ENCODE results near the gene APBA2. TPM values are rescaled to one million over a fixed set of nuclear protein-coding genes. Genes with fewer than 3 reads are reported as not detected.

The APBA2 gene
- total RNA-seq, 1 experiment from 2014 or later, result not detected

- ChIA-PET POLR2A (no interaction called here), CTCF (no interaction called here)
- BruUV-seq (replicated peaks), result no TSS peak
- no peaks in the 10 kb centered on the region for H3K27me3 ChIP-seq (replicated peaks; ENCODE audit: control insufficient read depth, insufficient read depth, low read length)
- H3K36me3 Mint-ChIP-seq (ENCODE audit: insufficient read depth, unreplicated experiment), result no peaks in the 10 kb centered on the region
- H3K4me1 Mint-ChIP-seq (ENCODE audit: low read depth, unreplicated experiment), result no peaks in the 10 kb centered on the region
- H3K9me3 ChIP-seq, result peaks cover 4% of the 10 kb centered on the region; the same call in 1 of the 2 replicates
- peaks cover 9% of the 10 kb centered on the region for H3K9me3 Mint-ChIP-seq (ENCODE audit: unreplicated experiment)
- no peak for TF ChIP-seq CTCF (IDR thresholded peaks at IDR 0.05; ENCODE audit: insufficient read depth in 1 of 2, low read depth in 1 of 2, low read length in 1 of 2, severe bottlenecking in 1 of 2, unreplicated experiment in 1 of 2)
- H3K4me1 ChIP-seq, result no peaks in the 10 kb centered on the region
- no peak for DNase-seq
- no peaks in the 10 kb centered on the region for H3K36me3 ChIP-seq (ENCODE audit: control insufficient read depth, insufficient read depth, low read length)
- H3K27me3 Mint-ChIP-seq (ENCODE audit: insufficient read depth, unreplicated experiment), result peaks cover 9% of the 10 kb centered on the region
- intact Hi-C loops (cut with micrococcal nuclease; ENCODE audit: unreplicated experiment), result no loop called here
- H3K27ac Mint-ChIP-seq (ENCODE audit: unreplicated experiment), result no peak overlapping the region
- no peak overlapping the region for H3K4me3 Mint-ChIP-seq (ENCODE audit: unreplicated experiment)
- H3K4me3 ChIP-seq (ENCODE audit: low read depth, low read length), result no peak overlapping the region
Observed at GRCh38 chr15:29083858-29084257, 198.1 kb downstream of the APBA2 start.

- Mint-ChIP-seq H3K27ac (ENCODE audit: unreplicated experiment) (no peak overlapping the region), H3K36me3 (ENCODE audit: insufficient read depth, unreplicated experiment) (no peaks in the 10 kb centered on the region), H3K4me1 (ENCODE audit: low read depth, unreplicated experiment) (no peaks in the 10 kb centered on the region), H3K9me3 (ENCODE audit: unreplicated experiment) (peaks cover 9% of the 10 kb centered on the region), H3K4me3 (ENCODE audit: unreplicated experiment) (no peak overlapping the region), H3K27me3 (ENCODE audit: insufficient read depth, unreplicated experiment) (peaks cover 11% of the 10 kb centered on the region)
- Histone ChIP-seq H3K27me3 (replicated peaks; ENCODE audit: control insufficient read depth, insufficient read depth, low read length) (no peaks in the 10 kb centered on the region), H3K9me3 (peaks cover 4% of the 10 kb centered on the region; the same call in 1 of the 2 replicates), H3K4me3 (ENCODE audit: low read depth, low read length) (no peak overlapping the region), H3K4me1 (no peaks in the 10 kb centered on the region), H3K36me3 (ENCODE audit: control insufficient read depth, insufficient read depth, low read length) (no peaks in the 10 kb centered on the region)
- DNase-seq, result no peak
- intact Hi-C loops (cut with micrococcal nuclease; ENCODE audit: unreplicated experiment), result no loop called here
- no TSS peak for BruUV-seq (replicated peaks)
- POLR2A ChIA-PET, result no interaction called here
- TF ChIP-seq CTCF (IDR thresholded peaks at IDR 0.05; ENCODE audit: insufficient read depth in 1 of 2, low read depth in 1 of 2, low read length in 1 of 2, severe bottlenecking in 1 of 2, unreplicated experiment in 1 of 2), result no peak
- CTCF ChIA-PET, result interaction anchor here (0.7 kb wide), 1 partner anchor 14 kb away, joined by 4 read pairs; no protein-coding TSS in a partner anchor
Observed at GRCh38 chr15:29086001-29086400, 200.2 kb downstream of the APBA2 start.

- no peak overlapping the region for H3K27ac Mint-ChIP-seq (ENCODE audit: unreplicated experiment)
- no peaks in the 10 kb centered on the region for H3K4me1 Mint-ChIP-seq (ENCODE audit: low read depth, unreplicated experiment)
- no TSS peak for BruUV-seq (replicated peaks)
- CTCF ChIA-PET, result interaction anchor here (0.6 kb wide), 1 partner anchor 570 kb away, joined by 3 read pairs; no protein-coding TSS in a partner anchor
- intact Hi-C loops (cut with micrococcal nuclease; ENCODE audit: unreplicated experiment), result no loop called here
- DNase-seq, result no peak
- no peaks in the 10 kb centered on the region for H3K4me1 ChIP-seq
- no peaks in the 10 kb centered on the region for H3K36me3 ChIP-seq (ENCODE audit: control insufficient read depth, insufficient read depth, low read length)
- H3K4me3 Mint-ChIP-seq (ENCODE audit: unreplicated experiment), result no peak overlapping the region
- peaks cover 9% of the 10 kb centered on the region for H3K9me3 Mint-ChIP-seq (ENCODE audit: unreplicated experiment)
- H3K27me3 Mint-ChIP-seq (ENCODE audit: insufficient read depth, unreplicated experiment), result peaks cover 17% of the 10 kb centered on the region
- peaks cover 4% of the 10 kb centered on the region; the same call in 1 of the 2 replicates for H3K9me3 ChIP-seq
- H3K4me3 ChIP-seq (ENCODE audit: low read depth, low read length), result no peak overlapping the region
- no peak for TF ChIP-seq CTCF (IDR thresholded peaks at IDR 0.05; ENCODE audit: insufficient read depth in 1 of 2, low read depth in 1 of 2, low read length in 1 of 2, severe bottlenecking in 1 of 2, unreplicated experiment in 1 of 2)
- H3K36me3 Mint-ChIP-seq (ENCODE audit: insufficient read depth, unreplicated experiment), result no peaks in the 10 kb centered on the region
- no peaks in the 10 kb centered on the region for H3K27me3 ChIP-seq (replicated peaks; ENCODE audit: control insufficient read depth, insufficient read depth, low read length)
- POLR2A ChIA-PET, result no interaction called here
Observed at GRCh38 chr15:29086891-29087290, 201.1 kb downstream of the APBA2 start.
